ENCODE data around the gene HEATR3. TPM values are rescaled to one million over a fixed set of nuclear protein-coding genes. Genes with fewer than 3 reads are reported as not detected.

The HEATR3 gene
- total and polyA plus RNA-seq, 2 of the 13 experiments (the other 11 are each of a cell fraction or from before 2014, with no cell fraction given), result 22.4 to 52.4 TPM

DNA sequence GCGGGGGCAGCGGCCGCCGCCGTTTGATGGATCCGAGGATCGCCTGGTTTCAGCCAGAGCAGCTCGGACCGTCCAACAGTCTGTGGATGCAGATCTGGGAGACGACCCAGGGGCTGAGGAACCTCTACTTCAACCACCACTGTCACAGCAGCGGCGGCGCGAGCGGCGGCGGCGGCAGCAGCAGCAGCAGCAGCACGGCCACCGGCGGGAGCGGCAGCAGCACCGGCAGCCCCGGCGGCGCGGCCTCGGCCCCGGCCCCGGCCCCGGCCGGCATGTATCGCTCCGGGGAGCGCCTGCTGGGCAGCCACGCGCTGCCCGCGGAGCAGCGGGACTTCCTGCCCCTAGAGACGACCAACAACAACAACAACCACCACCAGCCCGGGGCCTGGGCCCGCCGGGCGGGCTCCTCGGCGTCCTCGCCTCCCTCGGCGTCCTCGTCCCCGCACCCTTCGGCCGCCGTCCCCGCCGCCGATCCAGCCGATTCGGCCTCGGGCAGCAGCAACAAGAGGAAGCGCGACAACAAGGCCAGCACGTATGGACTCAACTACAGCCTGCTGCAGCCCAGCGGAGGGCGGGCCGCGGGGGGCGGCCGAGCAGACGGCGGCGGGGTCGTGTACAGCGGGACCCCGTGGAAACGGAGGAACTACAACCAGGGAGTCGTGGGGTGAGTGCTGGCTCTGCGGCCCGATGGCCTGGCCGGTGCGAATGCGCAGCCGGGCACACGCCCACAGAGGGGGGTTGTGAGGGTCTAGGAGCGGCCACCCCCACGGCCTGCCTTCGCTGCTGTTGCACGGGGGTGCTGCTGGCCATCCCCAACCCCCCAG lies 88.0 kb downstream of the HEATR3 start (continued):
- TF ChIP-seq ZNF180 (CRISPR knock-in tag; IDR thresholded peaks at IDR 0.05; ENCODE audit: borderline replicate concordance, low read depth) (peak; percentile 62; the same call in 1 of the 2 replicates), SATB2 (CRISPR knock-in tag; IDR thresholded peaks at IDR 0.05) (no peak), ZBTB1 (CRISPR knock-in tag; IDR thresholded peaks at IDR 0.05; ENCODE audit: borderline replicate concordance) (no peak), IKZF1 (IDR thresholded peaks at IDR 0.05) (no peak), HIVEP1 (CRISPR knock-in tag; IDR thresholded peaks at IDR 0.05) (no peak), SP1 (IDR thresholded peaks at IDR 0.05) (no peak), SP1 (CRISPR knock-in tag; IDR thresholded peaks at IDR 0.05) (no peak; the same call in 1 of the 2 replicates), ZNF558 (CRISPR knock-in tag; IDR thresholded peaks at IDR 0.05; ENCODE audit: borderline replicate concordance) (peak; percentile 26; the same call in 1 of the 2 replicates), ZNF816 (CRISPR knock-in tag; IDR thresholded peaks at IDR 0.05; ENCODE audit: borderline replicate concordance) (no peak), RXRB (CRISPR knock-in tag; IDR thresholded peaks at IDR 0.05; ENCODE audit: borderline replicate concordance) (no peak), RBFOX2 (IDR thresholded peaks at IDR 0.05; ENCODE audit: low read depth, low read length) (peak; percentile 74), MEF2D (CRISPR knock-in tag; IDR thresholded peaks at IDR 0.05) (no peak), ZNF12 (CRISPR knock-in tag; IDR thresholded peaks at IDR 0.05) (no peak), XRCC5 (optimal IDR thresholded peaks at IDR 0.05; ENCODE audit: low read length) (peak; percentile 0), ZNF564 (CRISPR knock-in tag; IDR thresholded peaks at IDR 0.05) (peak; percentile 69; the same call in 1 of the 2 replicates), ZNF501 (CRISPR knock-in tag; IDR thresholded peaks at IDR 0.05) (peak; percentile 73; the same call in 1 of the 2 replicates), RFX3 (CRISPR knock-in tag; IDR thresholded peaks at IDR 0.05) (no peak), ZNF891 (CRISPR knock-in tag; IDR thresholded peaks at IDR 0.05) (peak; percentile 88), ZNF83 (CRISPR knock-in tag; IDR thresholded peaks at IDR 0.05; ENCODE audit: borderline replicate concordance) (no peak), HNRNPK (IDR thresholded peaks at IDR 0.05; ENCODE audit: low read depth, low read length, poor library complexity, severe bottlenecking) (peak; percentile 96)
- TF ChIP-seq, protein P1, sequence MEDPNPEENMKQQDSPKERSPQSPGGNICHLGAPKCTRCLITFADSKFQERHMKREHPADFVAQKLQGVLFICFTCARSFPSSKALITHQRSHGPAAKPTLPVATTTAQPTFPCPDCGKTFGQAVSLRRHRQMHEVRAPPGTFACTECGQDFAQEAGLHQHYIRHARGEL (CRISPR knock-in tag; IDR thresholded peaks at IDR 0.05), result 0 out of 2 replicates have a peak, but pooled peaks have one; percentile 27
- TF ChIP-seq, protein P2, sequence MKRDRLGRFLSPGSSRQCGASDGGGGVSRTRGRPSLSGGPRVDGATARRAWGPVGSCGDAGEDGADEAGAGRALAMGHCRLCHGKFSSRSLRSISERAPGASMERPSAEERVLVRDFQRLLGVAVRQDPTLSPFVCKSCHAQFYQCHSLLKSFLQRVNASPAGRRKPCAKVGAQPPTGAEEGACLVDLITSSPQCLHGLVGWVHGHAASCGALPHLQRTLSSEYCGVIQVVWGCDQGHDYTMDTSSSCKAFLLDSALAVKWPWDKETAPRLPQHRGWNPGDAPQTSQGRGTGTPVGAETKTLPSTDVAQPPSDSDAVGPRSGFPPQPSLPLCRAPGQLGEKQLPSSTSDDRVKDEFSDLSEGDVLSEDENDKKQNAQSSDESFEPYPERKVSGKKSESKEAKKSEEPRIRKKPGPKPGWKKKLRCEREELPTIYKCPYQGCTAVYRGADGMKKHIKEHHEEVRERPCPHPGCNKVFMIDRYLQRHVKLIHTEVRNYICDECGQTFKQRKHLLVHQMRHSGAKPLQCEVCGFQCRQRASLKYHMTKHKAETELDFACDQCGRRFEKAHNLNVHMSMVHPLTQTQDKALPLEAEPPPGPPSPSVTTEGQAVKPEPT (CRISPR knock-in tag; IDR thresholded peaks at IDR 0.05; ENCODE audit: low read depth), result no peak
- TF ChIP-seq, protein P3, sequence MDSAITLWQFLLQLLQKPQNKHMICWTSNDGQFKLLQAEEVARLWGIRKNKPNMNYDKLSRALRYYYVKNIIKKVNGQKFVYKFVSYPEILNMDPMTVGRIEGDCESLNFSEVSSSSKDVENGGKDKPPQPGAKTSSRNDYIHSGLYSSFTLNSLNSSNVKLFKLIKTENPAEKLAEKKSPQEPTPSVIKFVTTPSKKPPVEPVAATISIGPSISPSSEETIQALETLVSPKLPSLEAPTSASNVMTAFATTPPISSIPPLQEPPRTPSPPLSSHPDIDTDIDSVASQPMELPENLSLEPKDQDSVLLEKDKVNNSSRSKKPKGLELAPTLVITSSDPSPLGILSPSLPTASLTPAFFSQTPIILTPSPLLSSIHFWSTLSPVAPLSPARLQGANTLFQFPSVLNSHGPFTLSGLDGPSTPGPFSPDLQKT (CRISPR knock-in tag; IDR thresholded peaks at IDR 0.05; ENCODE audit: borderline replicate concordance), result no peak
- TF ChIP-seq, protein P4, sequence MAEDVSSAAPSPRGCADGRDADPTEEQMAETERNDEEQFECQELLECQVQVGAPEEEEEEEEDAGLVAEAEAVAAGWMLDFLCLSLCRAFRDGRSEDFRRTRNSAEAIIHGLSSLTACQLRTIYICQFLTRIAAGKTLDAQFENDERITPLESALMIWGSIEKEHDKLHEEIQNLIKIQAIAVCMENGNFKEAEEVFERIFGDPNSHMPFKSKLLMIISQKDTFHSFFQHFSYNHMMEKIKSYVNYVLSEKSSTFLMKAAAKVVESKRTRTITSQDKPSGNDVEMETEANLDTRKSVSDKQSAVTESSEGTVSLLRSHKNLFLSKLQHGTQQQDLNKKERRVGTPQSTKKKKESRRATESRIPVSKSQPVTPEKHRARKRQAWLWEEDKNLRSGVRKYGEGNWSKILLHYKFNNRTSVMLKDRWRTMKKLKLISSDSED (CRISPR knock-in tag; IDR thresholded peaks at IDR 0.05), result no peak
- TF ChIP-seq, protein P5, sequence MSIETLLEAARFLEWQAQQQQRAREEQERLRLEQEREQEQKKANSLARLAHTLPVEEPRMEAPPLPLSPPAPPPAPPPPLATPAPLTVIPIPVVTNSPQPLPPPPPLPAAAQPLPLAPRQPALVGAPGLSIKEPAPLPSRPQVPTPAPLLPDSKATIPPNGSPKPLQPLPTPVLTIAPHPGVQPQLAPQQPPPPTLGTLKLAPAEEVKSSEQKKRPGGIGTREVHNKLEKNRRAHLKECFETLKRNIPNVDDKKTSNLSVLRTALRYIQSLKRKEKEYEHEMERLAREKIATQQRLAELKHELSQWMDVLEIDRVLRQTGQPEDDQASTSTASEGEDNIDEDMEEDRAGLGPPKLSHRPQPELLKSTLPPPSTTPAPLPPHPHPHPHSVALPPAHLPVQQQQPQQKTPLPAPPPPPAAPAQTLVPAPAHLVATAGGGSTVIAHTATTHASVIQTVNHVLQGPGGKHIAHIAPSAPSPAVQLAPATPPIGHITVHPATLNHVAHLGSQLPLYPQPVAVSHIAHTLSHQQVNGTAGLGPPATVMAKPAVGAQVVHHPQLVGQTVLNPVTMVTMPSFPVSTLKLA (IDR thresholded peaks at IDR 0.05), result no peak

Data from HepG2 (cell line).